Airway epithelial cell (primary cell): ENCODE measurements around the gene OR4A5. TPM values are rescaled to one million over a fixed set of nuclear protein-coding genes. Genes with fewer than 3 reads are reported as not detected.

ENCODE experiments used
- total RNA-seq: library from RNA; depleted of rRNA; stranded (reverse); fragments of >200 nt; gene quantifications from 2 replicates; pipeline ENCODE4 v1.2.3, GENCODE V29; 2015

OR4A5 gene, protein sequence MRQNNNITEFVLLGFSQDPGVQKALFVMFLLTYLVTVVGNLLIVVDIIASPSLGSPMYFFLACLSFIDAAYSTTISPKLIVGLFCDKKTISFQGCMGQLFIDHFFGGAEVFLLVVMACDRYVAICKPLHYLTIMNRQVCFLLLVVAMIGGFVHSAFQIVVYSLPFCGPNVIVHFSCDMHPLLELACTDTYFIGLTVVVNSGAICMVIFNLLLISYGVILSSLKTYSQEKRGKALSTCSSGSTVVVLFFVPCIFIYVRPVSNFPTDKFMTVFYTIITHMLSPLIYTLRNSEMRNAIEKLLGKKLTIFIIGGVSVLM
- not detected in 2 replicates for total RNA-seq

GRCh38 chr11:54706532-54706931 is at the start of gene OR4A5:
Gene OR4A5 (plus strand): TSS chr11:54706832. CDS start chr11:54706885, 53 bp downstream.

Other genes with a start within 250 kb of the OR4A5 start
- not detected in 2 replicates for gene OR4C46, start 102.8 kb upstream of the OR4A5 start, total RNA-seq